Stimulated activated CD4-positive, alpha-beta T cell treated with anti-CD3 and anti-CD28 coated beads, Interleukin-15, amount 100 ng/mL, for 24 hours (primary cell): ENCODE data around the gene DNMT3L.

Source experiments
- DNase-seq: peaks from one replicate; pipeline ENCODE4 v3.0.0-alpha.2; 2020

Gene DNMT3L

GRCh38 chr21:44261675-44262295 is at the start of gene DNMT3L:
Gene DNMT3L, minus strand, starts transcription at chr21:44261897. Its CDS starts 638 bp downstream, at chr21:44261259.
- DNase-seq: no peak

- DNase-seq: no peak
Observed at GRCh38 chr21:44310628-44311507, 49.2 kb upstream of the DNMT3L start.

- DNase-seq: no peak
Observed at GRCh38 chr21:44306936-44307704, 45.4 kb upstream of the DNMT3L start.

- DNase-seq: no peak
Observed at GRCh38 chr21:44305691-44306090, 44.0 kb upstream of the DNMT3L start.

- peak; percentile 67 for DNase-seq
Observed at GRCh38 chr21:44304877-44305293, 43.2 kb upstream of the DNMT3L start.

- DNase-seq: no peak
Observed at GRCh38 chr21:44304011-44304616, 42.4 kb upstream of the DNMT3L start.

GRCh38 chr21:44303490-44303981 is 41.8 kb upstream of the DNMT3L start:
- DNase-seq: no peak

- peak; percentile 27 for DNase-seq
Observed at GRCh38 chr21:44302573-44303401, 41.1 kb upstream of the DNMT3L start.

- no peak for DNase-seq
Observed at GRCh38 chr21:44301961-44302406, 40.3 kb upstream of the DNMT3L start.

- DNase-seq: no peak
Observed at GRCh38 chr21:44301141-44301540, 39.4 kb upstream of the DNMT3L start.

GRCh38 chr21:44300262-44300959 is 38.7 kb upstream of the DNMT3L start:
- DNase-seq: peak; percentile 83

- peak; percentile 84 for DNase-seq
Observed at GRCh38 chr21:44299458-44300261, 38.0 kb upstream of the DNMT3L start, which contains the start of gene PFKL. Gene PFKL, plus strand, starts transcription at chr21:44300053. Its CDS starts 53 bp downstream, at chr21:44300106.

- peak; percentile 41 for DNase-seq
Observed at GRCh38 chr21:44299085-44299457, 37.4 kb upstream of the DNMT3L start.

GRCh38 chr21:44298301-44298700 is 36.6 kb upstream of the DNMT3L start:
- no peak for DNase-seq

- DNase-seq: peak; percentile 86
Observed at GRCh38 chr21:44297525-44298290, 36.0 kb upstream of the DNMT3L start.

- no peak for DNase-seq
Observed at GRCh38 chr21:44296916-44297315, 35.2 kb upstream of the DNMT3L start.

GRCh38 chr21:44296103-44296519 is 34.4 kb upstream of the DNMT3L start:
- no peak for DNase-seq

GRCh38 chr21:44295646-44296045 is 33.9 kb upstream of the DNMT3L start:
- DNase-seq: no peak

- DNase-seq: no peak
Observed at GRCh38 chr21:44295163-44295573, 33.5 kb upstream of the DNMT3L start.
